GM20000 (cell line): Measurements from ENCODE around the gene TNFRSF18.

ENCODE experiments used
- DNase-seq: peaks from one replicate; pipeline ENCODE4 v3.0.0; 2012; ENCODE audit warnings: low spot score
- CTCF ChIP-seq: IDR thresholded peaks from 2 replicates; pipeline ENCODE4 v1.5.1; 2012; ENCODE audit warnings: mild to moderate bottlenecking, control low read depth; ENCODE audit errors: extremely low read depth, missing control alignments

The TNFRSF18 gene

GRCh38 chr1:1223891-1224290 is 17.5 kb upstream of the TNFRSF18 start:
- no peak for DNase-seq

GRCh38 chr1:1223321-1223720 is 16.9 kb upstream of the TNFRSF18 start:
- TF ChIP-seq CTCF = no peak
- DNase-seq = no peak

More at GRCh38 chr1:1223891-1224290, 17.5 kb upstream of the TNFRSF18 start:
- TF ChIP-seq CTCF = no peak

GRCh38 chr1:1222575-1223225 is 16.3 kb upstream of the TNFRSF18 start:
- no peak for TF ChIP-seq CTCF

GRCh38 chr1:1221887-1222574 is 15.6 kb upstream of the TNFRSF18 start:
- no peak for DNase-seq
- TF ChIP-seq CTCF = no peak

More at GRCh38 chr1:1222575-1223225, 16.3 kb upstream of the TNFRSF18 start:
- no peak for DNase-seq

GRCh38 chr1:1220197-1220596 is 13.8 kb upstream of the TNFRSF18 start:
- TF ChIP-seq CTCF = no peak
- DNase-seq = no peak

GRCh38 chr1:1219341-1219740 is 12.9 kb upstream of the TNFRSF18 start:
- TF ChIP-seq CTCF = no peak
- DNase-seq = no peak

GRCh38 chr1:1218524-1219200 is 12.3 kb upstream of the TNFRSF18 start:
- no peak for DNase-seq
- no peak for TF ChIP-seq CTCF
